HG02623 (cell line): ENCODE measurements around the gene FAM236D.
"Not testable (repeated sequence)": the region's sequence is repeated elsewhere in the genome, so short reads cannot be mapped to it uniquely, and the experiment has no call there.

Source experiments
- ATAC-seq: cut with Tn5 transposase; IDR thresholded peaks from one replicate; pipeline ENCODE4 v1.9.1; 2021; ENCODE audit warnings: moderate library complexity; ENCODE audit not compliant: unreplicated experiment

The FAM236D gene

GRCh38 chrX:72808110-72808509, at the start of gene FAM236D:
Gene FAM236D (minus strand): TSS chrX:72808210. CDS start chrX:72808110, 100 bp downstream.
- ATAC-seq, result not testable (repeated sequence)

GRCh38 chrX:72837532-72837931, 29.5 kb upstream of the FAM236D start:
- not testable (repeated sequence) for ATAC-seq

- not testable (repeated sequence) for ATAC-seq
These were observed 22.7 kb upstream of the FAM236D start for GRCh38 chrX:72830701-72831100.

- ATAC-seq, result not testable (repeated sequence)
These were observed 17.6 kb downstream of the FAM236D start for GRCh38 chrX:72790390-72790789.

- not testable (repeated sequence) for ATAC-seq
These were observed 19.9 kb downstream of the FAM236D start for GRCh38 chrX:72788142-72788541.

GRCh38 chrX:72783964-72784363, 24.0 kb downstream of the FAM236D start:
- ATAC-seq, result not testable (repeated sequence)

- ATAC-seq, result not testable (repeated sequence)
These were observed 24.6 kb downstream of the FAM236D start for GRCh38 chrX:72783365-72783936.

GRCh38 chrX:72782560-72782959, 25.4 kb downstream of the FAM236D start, which contains the start of gene FAM236B:
Gene FAM236B (minus strand): TSS chrX:72782660. CDS start chrX:72782560, 100 bp downstream.
- not testable (repeated sequence) for ATAC-seq

- not testable (repeated sequence) for ATAC-seq
These were observed 29.9 kb downstream of the FAM236D start for GRCh38 chrX:72778146-72778545.

GRCh38 chrX:72777467-72777790, 30.6 kb downstream of the FAM236D start:
- peak; percentile 56 for ATAC-seq

GRCh38 chrX:72776653-72777466, 31.1 kb downstream of the FAM236D start, which contains the start of gene DMRTC1B:
Gene DMRTC1B (plus strand): TSS chrX:72776890. CDS start chrX:72845136, 68,246 bp downstream.
- peak; percentile 81 for ATAC-seq

- not testable (repeated sequence) for ATAC-seq
These were observed 47.6 kb downstream of the FAM236D start for GRCh38 chrX:72760454-72760853.
